ENCODE data around the gene EPN1. TPM values are rescaled to one million over a fixed set of nuclear protein-coding genes. Genes with fewer than 3 reads are reported as not detected.

EPN1 gene
- total and polyA plus RNA-seq, 2 experiments from 2014 or later, result 47.1 to 223 TPM

DNA sequence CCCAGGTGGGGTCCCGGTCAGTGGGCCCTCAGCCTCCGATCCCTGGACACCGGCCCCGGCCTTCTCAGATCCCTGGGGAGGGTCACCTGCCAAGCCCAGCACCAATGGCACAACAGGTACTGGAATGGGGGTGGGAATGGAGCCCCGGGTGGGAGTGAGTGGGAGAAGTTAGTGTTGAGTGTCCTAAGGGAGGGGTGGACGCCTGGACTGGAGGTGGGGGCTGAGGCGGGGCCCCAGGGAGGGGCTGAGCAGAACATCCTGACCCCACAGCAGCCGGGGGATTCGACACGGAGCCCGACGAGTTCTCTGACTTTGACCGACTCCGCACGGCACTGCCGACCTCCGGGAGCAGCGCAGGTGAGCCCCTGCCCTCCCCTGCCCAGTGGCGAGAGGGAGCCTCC, 17.7 kb downstream of the EPN1 start (continued):
- TF ChIP-seq, protein P1, sequence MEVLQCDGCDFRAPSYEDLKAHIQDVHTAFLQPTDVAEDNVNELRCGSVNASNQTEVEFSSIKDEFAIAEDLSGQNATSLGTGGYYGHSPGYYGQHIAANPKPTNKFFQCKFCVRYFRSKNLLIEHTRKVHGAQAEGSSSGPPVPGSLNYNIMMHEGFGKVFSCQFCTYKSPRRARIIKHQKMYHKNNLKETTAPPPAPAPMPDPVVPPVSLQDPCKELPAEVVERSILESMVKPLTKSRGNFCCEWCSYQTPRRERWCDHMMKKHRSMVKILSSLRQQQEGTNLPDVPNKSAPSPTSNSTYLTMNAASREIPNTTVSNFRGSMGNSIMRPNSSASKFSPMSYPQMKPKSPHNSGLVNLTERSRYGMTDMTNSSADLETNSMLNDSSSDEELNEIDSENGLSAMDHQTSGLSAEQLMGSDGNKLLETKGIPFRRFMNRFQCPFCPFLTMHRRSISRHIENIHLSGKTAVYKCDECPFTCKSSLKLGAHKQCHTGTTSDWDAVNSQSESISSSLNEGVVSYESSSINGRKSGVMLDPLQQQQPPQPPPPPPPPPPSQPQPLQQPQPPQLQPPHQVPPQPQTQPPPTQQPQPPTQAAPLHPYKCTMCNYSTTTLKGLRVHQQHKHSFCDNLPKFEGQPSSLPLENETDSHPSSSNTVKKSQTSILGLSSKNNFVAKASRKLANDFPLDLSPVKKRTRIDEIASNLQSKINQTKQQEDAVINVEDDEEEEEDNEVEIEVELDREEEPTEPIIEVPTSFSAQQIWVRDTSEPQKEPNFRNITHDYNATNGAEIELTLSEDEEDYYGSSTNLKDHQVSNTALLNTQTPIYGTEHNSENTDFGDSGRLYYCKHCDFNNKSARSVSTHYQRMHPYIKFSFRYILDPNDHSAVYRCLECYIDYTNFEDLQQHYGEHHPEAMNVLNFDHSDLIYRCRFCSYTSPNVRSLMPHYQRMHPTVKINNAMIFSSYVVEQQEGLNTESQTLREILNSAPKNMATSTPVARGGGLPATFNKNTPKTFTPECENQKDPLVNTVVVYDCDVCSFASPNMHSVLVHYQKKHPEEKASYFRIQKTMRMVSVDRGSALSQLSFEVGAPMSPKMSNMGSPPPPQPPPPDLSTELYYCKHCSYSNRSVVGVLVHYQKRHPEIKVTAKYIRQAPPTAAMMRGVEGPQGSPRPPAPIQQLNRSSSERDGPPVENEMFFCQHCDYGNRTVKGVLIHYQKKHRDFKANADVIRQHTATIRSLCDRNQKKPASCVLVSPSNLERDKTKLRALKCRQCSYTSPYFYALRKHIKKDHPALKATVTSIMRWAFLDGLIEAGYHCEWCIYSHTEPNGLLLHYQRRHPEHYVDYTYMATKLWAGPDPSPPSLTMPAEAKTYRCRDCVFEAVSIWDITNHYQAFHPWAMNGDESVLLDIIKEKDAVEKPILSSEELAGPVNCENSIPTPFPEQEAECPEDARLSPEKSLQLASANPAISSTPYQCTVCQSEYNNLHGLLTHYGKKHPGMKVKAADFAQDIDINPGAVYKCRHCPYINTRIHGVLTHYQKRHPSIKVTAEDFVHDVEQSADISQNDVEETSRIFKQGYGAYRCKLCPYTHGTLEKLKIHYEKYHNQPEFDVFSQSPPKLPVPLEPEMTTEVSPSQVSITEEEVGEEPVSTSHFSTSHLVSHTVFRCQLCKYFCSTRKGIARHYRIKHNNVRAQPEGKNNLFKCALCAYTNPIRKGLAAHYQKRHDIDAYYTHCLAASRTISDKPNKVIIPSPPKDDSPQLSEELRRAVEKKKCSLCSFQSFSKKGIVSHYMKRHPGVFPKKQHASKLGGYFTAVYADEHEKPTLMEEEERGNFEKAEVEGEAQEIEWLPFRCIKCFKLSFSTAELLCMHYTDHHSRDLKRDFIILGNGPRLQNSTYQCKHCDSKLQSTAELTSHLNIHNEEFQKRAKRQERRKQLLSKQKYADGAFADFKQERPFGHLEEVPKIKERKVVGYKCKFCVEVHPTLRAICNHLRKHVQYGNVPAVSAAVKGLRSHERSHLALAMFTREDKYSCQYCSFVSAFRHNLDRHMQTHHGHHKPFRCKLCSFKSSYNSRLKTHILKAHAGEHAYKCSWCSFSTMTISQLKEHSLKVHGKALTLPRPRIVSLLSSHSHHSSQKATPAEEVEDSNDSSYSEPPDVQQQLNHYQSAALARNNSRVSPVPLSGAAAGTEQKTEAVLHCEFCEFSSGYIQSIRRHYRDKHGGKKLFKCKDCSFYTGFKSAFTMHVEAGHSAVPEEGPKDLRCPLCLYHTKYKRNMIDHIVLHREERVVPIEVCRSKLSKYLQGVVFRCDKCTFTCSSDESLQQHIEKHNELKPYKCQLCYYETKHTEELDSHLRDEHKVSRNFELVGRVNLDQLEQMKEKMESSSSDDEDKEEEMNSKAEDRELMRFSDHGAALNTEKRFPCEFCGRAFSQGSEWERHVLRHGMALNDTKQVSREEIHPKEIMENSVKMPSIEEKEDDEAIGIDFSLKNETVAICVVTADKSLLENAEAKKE (CRISPR knock-in tag; IDR thresholded peaks at IDR 0.05), result no peak

DNA sequence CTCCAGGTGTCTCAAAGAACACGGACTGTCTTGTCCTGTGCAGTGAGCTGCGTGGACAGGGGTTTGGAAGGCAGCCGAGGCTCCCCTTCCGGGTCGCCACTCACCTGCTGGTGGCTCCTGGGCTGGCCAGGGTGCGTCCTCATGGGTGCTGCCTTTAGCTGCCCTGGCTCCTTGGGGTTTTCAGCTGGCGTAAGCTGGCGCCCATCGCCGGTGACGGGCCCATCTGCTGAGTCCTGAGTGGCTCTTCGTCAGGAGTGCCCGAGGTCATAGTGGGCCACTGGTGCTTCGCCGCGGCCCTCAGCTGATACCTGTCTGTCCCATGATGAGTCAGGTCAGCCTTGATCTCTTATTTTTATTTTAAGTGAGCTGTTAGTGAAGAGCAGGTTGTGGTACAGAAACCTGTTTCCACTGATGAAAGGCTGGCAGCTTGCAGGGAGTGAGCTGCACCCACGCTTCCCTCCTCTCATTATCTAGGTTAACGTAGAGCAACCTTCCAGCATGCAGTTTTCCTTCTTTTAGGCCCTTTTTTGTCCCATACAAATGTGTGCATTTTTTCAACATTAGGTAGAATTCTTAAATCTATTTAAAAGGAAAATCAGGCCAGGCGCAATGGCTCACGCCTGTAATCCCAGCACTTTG, 18.4 kb downstream of the EPN1 start:
- no peak overlapping the region for H3K4me3 Mint-ChIP-seq
- peaks cover 40% of the 10 kb centered on the region for H3K36me3 Mint-ChIP-seq (ENCODE audit: low read depth)
- Histone ChIP-seq H3K4me3 (no peak overlapping the region), H3K27me3 (ENCODE audit: insufficient read depth) (no peaks in the 10 kb centered on the region), H4K20me1 (replicated peaks; ENCODE audit: insufficient read depth) (no peaks in the 10 kb centered on the region; the same call in 1 of the 2 replicates), H2AFZ (no peak overlapping the region), H3K9me2 (ENCODE audit: insufficient read depth) (no peaks in the 10 kb centered on the region), H3K79me2 (replicated peaks; ENCODE audit: insufficient read depth) (no peaks in the 10 kb centered on the region), H3K4me2 (no peak overlapping the region), H3K36me3 (ENCODE audit: insufficient read depth) (no peaks in the 10 kb centered on the region), H3K27ac (ENCODE audit: low read depth) (no peak overlapping the region), H3F3A (replicated peaks; ENCODE audit: low read depth) (no peaks in the 10 kb centered on the region), H3K4me1 (ENCODE audit: insufficient read depth) (no peaks in the 10 kb centered on the region)
- DNase-seq (ENCODE audit: low spot score) (no peak), ATAC-seq (no peak)
- H3K27ac Mint-ChIP-seq, result no peak overlapping the region
- H3K27me3 Mint-ChIP-seq (ENCODE audit: insufficient read depth, low read depth, poor library complexity), result peaks cover 6% of the 10 kb centered on the region
- H3K4me1 Mint-ChIP-seq, result no peaks in the 10 kb centered on the region; the same call in 2 of the 3 replicates
- H3K9me3 Mint-ChIP-seq, result no peaks in the 10 kb centered on the region
- TF ChIP-seq NANOG (IDR thresholded peaks at IDR 0.05; ENCODE audit: borderline replicate concordance), result no peak
- TF ChIP-seq POLR2AphosphoS5 (IDR thresholded peaks at IDR 0.05; ENCODE audit: low read depth), result no peak
- TF ChIP-seq, protein P2, sequence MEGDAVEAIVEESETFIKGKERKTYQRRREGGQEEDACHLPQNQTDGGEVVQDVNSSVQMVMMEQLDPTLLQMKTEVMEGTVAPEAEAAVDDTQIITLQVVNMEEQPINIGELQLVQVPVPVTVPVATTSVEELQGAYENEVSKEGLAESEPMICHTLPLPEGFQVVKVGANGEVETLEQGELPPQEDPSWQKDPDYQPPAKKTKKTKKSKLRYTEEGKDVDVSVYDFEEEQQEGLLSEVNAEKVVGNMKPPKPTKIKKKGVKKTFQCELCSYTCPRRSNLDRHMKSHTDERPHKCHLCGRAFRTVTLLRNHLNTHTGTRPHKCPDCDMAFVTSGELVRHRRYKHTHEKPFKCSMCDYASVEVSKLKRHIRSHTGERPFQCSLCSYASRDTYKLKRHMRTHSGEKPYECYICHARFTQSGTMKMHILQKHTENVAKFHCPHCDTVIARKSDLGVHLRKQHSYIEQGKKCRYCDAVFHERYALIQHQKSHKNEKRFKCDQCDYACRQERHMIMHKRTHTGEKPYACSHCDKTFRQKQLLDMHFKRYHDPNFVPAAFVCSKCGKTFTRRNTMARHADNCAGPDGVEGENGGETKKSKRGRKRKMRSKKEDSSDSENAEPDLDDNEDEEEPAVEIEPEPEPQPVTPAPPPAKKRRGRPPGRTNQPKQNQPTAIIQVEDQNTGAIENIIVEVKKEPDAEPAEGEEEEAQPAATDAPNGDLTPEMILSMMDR (conservative IDR thresholded peaks at IDR 0.05; ENCODE audit: low read depth in 2 of 2), result no peak
- TF ChIP-seq, protein P3, sequence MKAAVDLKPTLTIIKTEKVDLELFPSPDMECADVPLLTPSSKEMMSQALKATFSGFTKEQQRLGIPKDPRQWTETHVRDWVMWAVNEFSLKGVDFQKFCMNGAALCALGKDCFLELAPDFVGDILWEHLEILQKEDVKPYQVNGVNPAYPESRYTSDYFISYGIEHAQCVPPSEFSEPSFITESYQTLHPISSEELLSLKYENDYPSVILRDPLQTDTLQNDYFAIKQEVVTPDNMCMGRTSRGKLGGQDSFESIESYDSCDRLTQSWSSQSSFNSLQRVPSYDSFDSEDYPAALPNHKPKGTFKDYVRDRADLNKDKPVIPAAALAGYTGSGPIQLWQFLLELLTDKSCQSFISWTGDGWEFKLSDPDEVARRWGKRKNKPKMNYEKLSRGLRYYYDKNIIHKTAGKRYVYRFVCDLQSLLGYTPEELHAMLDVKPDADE (IDR thresholded peaks at IDR 0.05), result no peak
- TF ChIP-seq EZH2 (IDR thresholded peaks at IDR 0.05; ENCODE audit: low read depth, unreplicated experiment), result no peak
- no peak for TF ChIP-seq CREB1 (CRISPR knock-in tag; IDR thresholded peaks at IDR 0.05; ENCODE audit: low read depth)
- TF ChIP-seq, protein P4, sequence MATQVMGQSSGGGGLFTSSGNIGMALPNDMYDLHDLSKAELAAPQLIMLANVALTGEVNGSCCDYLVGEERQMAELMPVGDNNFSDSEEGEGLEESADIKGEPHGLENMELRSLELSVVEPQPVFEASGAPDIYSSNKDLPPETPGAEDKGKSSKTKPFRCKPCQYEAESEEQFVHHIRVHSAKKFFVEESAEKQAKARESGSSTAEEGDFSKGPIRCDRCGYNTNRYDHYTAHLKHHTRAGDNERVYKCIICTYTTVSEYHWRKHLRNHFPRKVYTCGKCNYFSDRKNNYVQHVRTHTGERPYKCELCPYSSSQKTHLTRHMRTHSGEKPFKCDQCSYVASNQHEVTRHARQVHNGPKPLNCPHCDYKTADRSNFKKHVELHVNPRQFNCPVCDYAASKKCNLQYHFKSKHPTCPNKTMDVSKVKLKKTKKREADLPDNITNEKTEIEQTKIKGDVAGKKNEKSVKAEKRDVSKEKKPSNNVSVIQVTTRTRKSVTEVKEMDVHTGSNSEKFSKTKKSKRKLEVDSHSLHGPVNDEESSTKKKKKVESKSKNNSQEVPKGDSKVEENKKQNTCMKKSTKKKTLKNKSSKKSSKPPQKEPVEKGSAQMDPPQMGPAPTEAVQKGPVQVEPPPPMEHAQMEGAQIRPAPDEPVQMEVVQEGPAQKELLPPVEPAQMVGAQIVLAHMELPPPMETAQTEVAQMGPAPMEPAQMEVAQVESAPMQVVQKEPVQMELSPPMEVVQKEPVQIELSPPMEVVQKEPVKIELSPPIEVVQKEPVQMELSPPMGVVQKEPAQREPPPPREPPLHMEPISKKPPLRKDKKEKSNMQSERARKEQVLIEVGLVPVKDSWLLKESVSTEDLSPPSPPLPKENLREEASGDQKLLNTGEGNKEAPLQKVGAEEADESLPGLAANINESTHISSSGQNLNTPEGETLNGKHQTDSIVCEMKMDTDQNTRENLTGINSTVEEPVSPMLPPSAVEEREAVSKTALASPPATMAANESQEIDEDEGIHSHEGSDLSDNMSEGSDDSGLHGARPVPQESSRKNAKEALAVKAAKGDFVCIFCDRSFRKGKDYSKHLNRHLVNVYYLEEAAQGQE (IDR thresholded peaks at IDR 0.05; ENCODE audit: unreplicated experiment), result no peak
- TF ChIP-seq ZNF331 (CRISPR knock-in tag; IDR thresholded peaks at IDR 0.05; ENCODE audit: low read depth), result no peak
- no peak for TF ChIP-seq JUNB (IDR thresholded peaks at IDR 0.05; ENCODE audit: unreplicated experiment)
- TF ChIP-seq STAT1 (IDR thresholded peaks at IDR 0.05; ENCODE audit: unreplicated experiment), result no peak
- no peak for TF ChIP-seq EZH2phosphoT487 (IDR thresholded peaks at IDR 0.05; ENCODE audit: unreplicated experiment)

All from GM23338 (cell line).